Uterus (tissue), 4 donors: ENCODE measurements around the gene IRF6. TPM values are rescaled to one million over a fixed set of nuclear protein-coding genes. Genes with fewer than 3 reads are reported as not detected.

Experiments
- DNase-seq, 2 donors: peaks; one replicate each; pipeline ENCODE4 v3.0.0-alpha.2; 2019 to 2020
- H3K27ac ChIP-seq, 2 donors: fragments of 200-600 bp; sonication (generic); 1 replicate in 1 of 2; 2 replicates in 1 of 2; pipeline ENCODE4 v1.5.1; 2016 to 2018
- H3K27me3 ChIP-seq, 2 donors: fragments of 200-600 bp; sonication (generic); one replicate each; pipeline ENCODE4 v1.5.1; 2018 to 2019; ENCODE audit warnings: control low read depth in 1 of 2
- H3K36me3 ChIP-seq, 2 donors: fragments of 200-600 bp; sonication (generic); one replicate each; pipeline ENCODE4 v1.5.1; 2019; ENCODE audit warnings: control low read depth in 1 of 2
- H3K4me1 ChIP-seq, 2 donors: fragments of 200-600 bp; sonication (generic); one replicate each; pipeline ENCODE4 v1.5.1; 2018 to 2019; ENCODE audit warnings: control low read depth in 1 of 2
- H3K4me3 ChIP-seq, 2 donors: fragments of 200-600 bp; sonication (generic); 1 replicate in 1 of 2; 2 replicates in 1 of 2; pipeline ENCODE4 v1.5.1; 2018 to 2019; ENCODE audit warnings: mild to moderate bottlenecking in 1 of 2
- H3K9me3 ChIP-seq, 2 donors: fragments of 200-600 bp; sonication (generic); one replicate each; pipeline ENCODE4 v1.5.1; 2019; ENCODE audit warnings: control low read depth in 1 of 2
- CTCF ChIP-seq, 4 experiments: fragments of 200-600 bp in 2 of 4; fragments of 450-650 bp in 2 of 4; sonication (generic) in 2 of 4; IDR thresholded peaks; one replicate each; pipeline ENCODE4 v1.5.1; 2016 to 2019; ENCODE audit warnings: antibody characterized with exemption in 4 of 4, mild to moderate bottlenecking in 2 of 4, moderate library complexity in 1 of 4
- POLR2A ChIP-seq, 2 donors: fragments of 450-650 bp; IDR thresholded peaks; one replicate each; pipeline ENCODE4 v1.6.1; 2016; ENCODE audit warnings: antibody characterized with exemption in 2 of 2, mild to moderate bottlenecking in 1 of 2, moderate library complexity in 1 of 2
- intact Hi-C: fragments of 100-400 bp; cut with DNase I; formaldehyde crosslinking; loops from one replicate; pipeline ENCODE4 v1.15.1; 2023; ENCODE audit warnings: low total_unique reads
- total RNA-seq, 4 donors: library from RNA; depleted of rRNA in 3 of 4; stranded (reverse); fragments of >200 nt in 3 of 4; gene quantifications; one replicate each; pipeline versions ENCODE4 v1.1.0 to v1.2.4, GENCODE V29; 2014 to 2023
- donor health status: DM: yes; HTN: yes; CAD: no.

Gene IRF6
- total RNA-seq, 4 donors from 2014 or later = 0.88 to 28.3 (median 4.0) TPM

GRCh38 chr1:209777587-209777986 lies 28.4 kb downstream of the IRF6 start:
- no peak for DNase-seq
- H3K27ac ChIP-seq = no peak overlapping the region
- H3K9me3 ChIP-seq = no peaks in the 10 kb centered on the region
- TF ChIP-seq CTCF (IDR thresholded peaks at IDR 0.05) = no peak
- TF ChIP-seq POLR2A (IDR thresholded peaks at IDR 0.05) = no peak
- no peak overlapping the region for H3K4me3 ChIP-seq
- H3K36me3 ChIP-seq = no peaks in the 10 kb centered on the region
- H3K4me1 ChIP-seq = no peaks in the 10 kb centered on the region
- intact Hi-C loops = no loop called here
- H3K27me3 ChIP-seq = no peaks in the 10 kb centered on the region

- no peaks in the 10 kb centered on the region for H3K36me3 ChIP-seq
- TF ChIP-seq POLR2A (IDR thresholded peaks at IDR 0.05) = no peak
- no peak for TF ChIP-seq CTCF (IDR thresholded peaks at IDR 0.05)
- intact Hi-C loops = no loop called here
- H3K27ac ChIP-seq = no peak overlapping the region
- H3K4me3 ChIP-seq = no peak overlapping the region
- no peak for DNase-seq
- no peaks in the 10 kb centered on the region for H3K27me3 ChIP-seq
- no peaks in the 10 kb centered on the region for H3K4me1 ChIP-seq
- no peaks in the 10 kb centered on the region for H3K9me3 ChIP-seq
These were observed 30.3 kb downstream of the IRF6 start for GRCh38 chr1:209775678-209776077.

- intact Hi-C loops = no loop called here
- Histone ChIP-seq H3K9me3 (no peaks in the 10 kb centered on the region), H3K36me3 (no peaks in the 10 kb centered on the region), H3K27me3 (no peaks in the 10 kb centered on the region), H3K4me3 (no peak overlapping the region), H3K4me1 (no peaks in the 10 kb centered on the region), H3K27ac (no peak overlapping the region)
- no peak for DNase-seq
- TF ChIP-seq CTCF (IDR thresholded peaks at IDR 0.05) = no peak
- TF ChIP-seq POLR2A (IDR thresholded peaks at IDR 0.05) = no peak
These were observed 31.4 kb downstream of the IRF6 start for GRCh38 chr1:209774592-209774991.

GRCh38 chr1:209772126-209772525 lies 33.8 kb downstream of the IRF6 start:
- H3K27me3 ChIP-seq = no peaks in the 10 kb centered on the region
- no peaks in the 10 kb centered on the region for H3K36me3 ChIP-seq
- no peak overlapping the region for H3K4me3 ChIP-seq
- TF ChIP-seq POLR2A (IDR thresholded peaks at IDR 0.05) (no peak), CTCF (IDR thresholded peaks at IDR 0.05) (no peak)
- intact Hi-C loops = no loop called here
- H3K4me1 ChIP-seq = peaks cover 0 to 7% of the 10 kb centered on the region in 2 donors
- H3K9me3 ChIP-seq = no peaks in the 10 kb centered on the region
- no peak overlapping the region for H3K27ac ChIP-seq
- DNase-seq = no peak

- H3K4me3 ChIP-seq = no peak overlapping the region
- intact Hi-C loops = no loop called here
- H3K9me3 ChIP-seq = no peaks in the 10 kb centered on the region
- H3K27me3 ChIP-seq = no peaks in the 10 kb centered on the region
- no peaks in the 10 kb centered on the region for H3K36me3 ChIP-seq
- TF ChIP-seq CTCF (IDR thresholded peaks at IDR 0.05) = no peak
- no peak for TF ChIP-seq POLR2A (IDR thresholded peaks at IDR 0.05)
- H3K27ac ChIP-seq = no peak overlapping the region
- peaks cover 0 to 7% of the 10 kb centered on the region in 2 donors for H3K4me1 ChIP-seq
- DNase-seq = no peak
These were observed 35.1 kb downstream of the IRF6 start for GRCh38 chr1:209770636-209771415.
